ENCODE data around the gene EIF3L. TPM values are rescaled to one million over a fixed set of nuclear protein-coding genes. Genes with fewer than 3 reads are reported as not detected.

EIF3L gene
- total and polyA plus RNA-seq, 9 of the 15 experiments (the other 6 are each of a cell fraction or from before 2014, with no cell fraction given), result 257 to 699 (median 368) TPM

- TF ChIP-seq TCF7 (IDR thresholded peaks at IDR 0.05; ENCODE audit: borderline replicate concordance) (no peak), DMBX1 (CRISPR knock-in tag; IDR thresholded peaks at IDR 0.05; ENCODE audit: borderline replicate concordance) (0 out of 2 replicates have a peak, but pooled peaks have one; percentile 25), ATF4 (CRISPR knock-in tag; IDR thresholded peaks at IDR 0.05) (no peak), EGR1 (conservative IDR thresholded peaks at IDR 0.05) (0 out of 2 replicates have a peak, but pooled peaks have one; percentile 4), VEZF1 (CRISPR knock-in tag; IDR thresholded peaks at IDR 0.05) (peak; percentile 26; the same call in 1 of the 2 replicates), NR2F6 (CRISPR knock-in tag; IDR thresholded peaks at IDR 0.05) (no peak), ZKSCAN8 (CRISPR knock-in tag; IDR thresholded peaks at IDR 0.05) (no peak), DPF2 (IDR thresholded peaks at IDR 0.05) (0 out of 2 replicates have a peak, but pooled peaks have one; percentile 23)
- TF ChIP-seq, protein P1, sequence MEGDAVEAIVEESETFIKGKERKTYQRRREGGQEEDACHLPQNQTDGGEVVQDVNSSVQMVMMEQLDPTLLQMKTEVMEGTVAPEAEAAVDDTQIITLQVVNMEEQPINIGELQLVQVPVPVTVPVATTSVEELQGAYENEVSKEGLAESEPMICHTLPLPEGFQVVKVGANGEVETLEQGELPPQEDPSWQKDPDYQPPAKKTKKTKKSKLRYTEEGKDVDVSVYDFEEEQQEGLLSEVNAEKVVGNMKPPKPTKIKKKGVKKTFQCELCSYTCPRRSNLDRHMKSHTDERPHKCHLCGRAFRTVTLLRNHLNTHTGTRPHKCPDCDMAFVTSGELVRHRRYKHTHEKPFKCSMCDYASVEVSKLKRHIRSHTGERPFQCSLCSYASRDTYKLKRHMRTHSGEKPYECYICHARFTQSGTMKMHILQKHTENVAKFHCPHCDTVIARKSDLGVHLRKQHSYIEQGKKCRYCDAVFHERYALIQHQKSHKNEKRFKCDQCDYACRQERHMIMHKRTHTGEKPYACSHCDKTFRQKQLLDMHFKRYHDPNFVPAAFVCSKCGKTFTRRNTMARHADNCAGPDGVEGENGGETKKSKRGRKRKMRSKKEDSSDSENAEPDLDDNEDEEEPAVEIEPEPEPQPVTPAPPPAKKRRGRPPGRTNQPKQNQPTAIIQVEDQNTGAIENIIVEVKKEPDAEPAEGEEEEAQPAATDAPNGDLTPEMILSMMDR (IDR thresholded peaks at IDR 0.05 in 2 of 3, conservative IDR thresholded peaks at IDR 0.05 in 1 of 3; ENCODE audit: insufficient read depth in 2 of 3, low read depth in 1 of 3, low read length in 3 of 3), result peak in 1 of 3 experiments; percentile 6; a peak in 1 of 6 replicates
- TF ChIP-seq, protein P2, sequence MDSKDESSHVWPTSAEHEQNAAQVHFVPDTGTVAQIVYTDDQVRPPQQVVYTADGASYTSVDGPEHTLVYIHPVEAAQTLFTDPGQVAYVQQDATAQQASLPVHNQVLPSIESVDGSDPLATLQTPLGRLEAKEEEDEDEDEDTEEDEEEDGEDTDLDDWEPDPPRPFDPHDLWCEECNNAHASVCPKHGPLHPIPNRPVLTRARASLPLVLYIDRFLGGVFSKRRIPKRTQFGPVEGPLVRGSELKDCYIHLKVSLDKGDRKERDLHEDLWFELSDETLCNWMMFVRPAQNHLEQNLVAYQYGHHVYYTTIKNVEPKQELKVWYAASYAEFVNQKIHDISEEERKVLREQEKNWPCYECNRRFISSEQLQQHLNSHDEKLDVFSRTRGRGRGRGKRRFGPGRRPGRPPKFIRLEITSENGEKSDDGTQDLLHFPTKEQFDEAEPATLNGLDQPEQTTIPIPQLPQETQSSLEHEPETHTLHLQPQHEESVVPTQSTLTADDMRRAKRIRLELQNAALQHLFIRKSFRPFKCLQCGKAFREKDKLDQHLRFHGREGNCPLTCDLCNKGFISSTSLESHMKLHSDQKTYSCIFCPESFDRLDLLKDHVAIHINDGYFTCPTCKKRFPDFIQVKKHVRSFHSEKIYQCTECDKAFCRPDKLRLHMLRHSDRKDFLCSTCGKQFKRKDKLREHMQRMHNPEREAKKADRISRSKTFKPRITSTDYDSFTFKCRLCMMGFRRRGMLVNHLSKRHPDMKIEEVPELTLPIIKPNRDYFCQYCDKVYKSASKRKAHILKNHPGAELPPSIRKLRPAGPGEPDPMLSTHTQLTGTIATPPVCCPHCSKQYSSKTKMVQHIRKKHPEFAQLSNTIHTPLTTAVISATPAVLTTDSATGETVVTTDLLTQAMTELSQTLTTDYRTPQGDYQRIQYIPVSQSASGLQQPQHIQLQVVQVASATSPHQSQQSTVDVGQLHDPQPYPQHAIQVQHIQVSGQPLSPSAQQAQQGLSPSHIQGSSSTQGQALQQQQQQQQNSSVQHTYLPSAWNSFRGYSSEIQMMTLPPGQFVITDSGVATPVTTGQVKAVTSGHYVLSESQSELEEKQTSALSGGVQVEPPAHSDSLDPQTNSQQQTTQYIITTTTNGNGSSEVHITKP (IDR thresholded peaks at IDR 0.05; ENCODE audit: partially characterized antibody), result peak; percentile 35
These were observed 42.5 kb upstream of the EIF3L start (continued) for GRCh38 chr22:37806409-37807333.

Measured in K562 (cell line).